SK-N-SH (cell line): ENCODE measurements around the gene CTDP1. TPM values are rescaled to one million over a fixed set of nuclear protein-coding genes. Genes with fewer than 3 reads are reported as not detected.

Source experiments
- CTCF ChIA-PET: fragments of 300-600, 350-600 bp; formaldehyde crosslinking; extraction: SDS; loops from one replicate; lab custom pipeline; 2021; lab: Yijun Ruan, JAX
- POLR2A ChIA-PET: fragments of 350-600 bp; sonication (Branson Sonifier 250); formaldehyde crosslinking; extraction: SDS; loops from one replicate; lab custom pipeline; 2020; ENCODE audit warnings: antibody characterized with exemption, inconsistent platforms; lab: Yijun Ruan, JAX
- DNase-seq: peaks from one replicate; pipeline ENCODE4 v3.0.0; 2012
- H2AFZ ChIP-seq: fragments of 200-600 bp; sonication (generic); 2 replicates; pipeline ENCODE4 v1.8.1; 2016; ENCODE audit warnings: antibody characterized with exemption, mild to moderate bottlenecking, low read depth
- H3F3A ChIP-seq: fragments of 200-600 bp; sonication (generic); replicated peaks from 2 replicates; pipeline ENCODE3; 2016; ENCODE audit warnings: antibody characterized with exemption, mild to moderate bottlenecking; ENCODE audit not compliant: insufficient read depth
- H3K27ac ChIP-seq, 2 experiments: fragments of 200-500 bp in 1 of 2; fragments of 200-600 bp in 1 of 2; sonication (Bioruptor generic) in 1 of 2; sonication (generic), shearing (Covaris generic) in 1 of 2; 2 replicates each; pipeline versions ENCODE4 v1.5.1 to v1.6.1; 2014 to 2016; ENCODE audit warnings: low read depth in 2 of 2, inconsistent platforms in 1 of 2, low read length in 1 of 2, mild to moderate bottlenecking in 1 of 2, mixed read lengths in 1 of 2
- H3K27me3 ChIP-seq: fragments of 200-600 bp; sonication (generic), shearing (Covaris generic); 2 replicates; pipeline ENCODE4 v1.6.1; 2016; ENCODE audit warnings: mixed run types; ENCODE audit not compliant: insufficient read depth
- H3K36me3 ChIP-seq, 2 experiments: fragments of 200-500 bp in 1 of 2; fragments of 200-600 bp in 1 of 2; sonication (Bioruptor generic) in 1 of 2; sonication (generic) in 1 of 2; replicated peaks in 1 of 2; 2 replicates each; pipeline versions ENCODE3 to v1.5.1; 2014 to 2016; ENCODE audit warnings: low read length in 1 of 2, mild to moderate bottlenecking in 1 of 2; ENCODE audit not compliant: insufficient read depth in 2 of 2, control insufficient read depth in 1 of 2
- H3K4me1 ChIP-seq, 2 experiments: fragments of 200-500 bp in 1 of 2; fragments of 200-600 bp in 1 of 2; sonication (Bioruptor generic) in 1 of 2; sonication (generic), shearing (Covaris generic) in 1 of 2; 2 replicates each; pipeline versions ENCODE4 v1.5.1 to v1.6.1; 2014 to 2016; ENCODE audit warnings: low read depth in 1 of 2, low read length in 1 of 2, mixed run types in 1 of 2; ENCODE audit not compliant: insufficient read depth in 2 of 2, control insufficient read depth in 1 of 2
- H3K4me2 ChIP-seq: fragments of 200-600 bp; sonication (generic), shearing (Covaris generic); 2 replicates; pipeline ENCODE4 v1.6.1; 2017; ENCODE audit warnings: mixed run types
- H3K4me3 ChIP-seq, 2 experiments: fragments of 200-500 bp in 1 of 2; fragments of 200-600 bp in 1 of 2; sonication (Bioruptor generic) in 1 of 2; sonication (generic), shearing (Covaris generic) in 1 of 2; 2 replicates each; pipeline versions ENCODE4 v1.5.1 to v1.8.1; 2014 to 2016; ENCODE audit warnings: low read depth in 2 of 2, inconsistent platforms in 1 of 2, low read length in 1 of 2, mild to moderate bottlenecking in 1 of 2, mixed read lengths in 1 of 2, moderate library complexity in 1 of 2
- H3K79me2 ChIP-seq: fragments of 200-600 bp; sonication (generic); 2 replicates; pipeline ENCODE4 v1.8.1; 2017; ENCODE audit warnings: mild to moderate bottlenecking; ENCODE audit not compliant: insufficient read depth
- H3K9ac ChIP-seq: fragments of 200-600 bp; sonication (generic); 2 replicates; pipeline ENCODE4 v1.6.1; 2017; ENCODE audit warnings: mixed run types
- H3K9me2 ChIP-seq: fragments of 200-600 bp; sonication (generic); 2 replicates; pipeline ENCODE4 v1.6.1; 2017; ENCODE audit warnings: mixed run types
- H3K9me3 ChIP-seq: fragments of 200-600 bp; sonication (generic); 2 replicates; pipeline ENCODE4 v1.6.1; 2017; ENCODE audit warnings: mixed run types, mild to moderate bottlenecking, moderate library complexity
- H4K20me1 ChIP-seq: fragments of 200-600 bp; sonication (generic); 2 replicates; pipeline ENCODE4 v1.6.1; 2017; ENCODE audit warnings: mild to moderate bottlenecking, mixed run types; ENCODE audit not compliant: insufficient read depth
- FOSL2 ChIP-seq: IDR thresholded peaks from 2 replicates; pipeline ENCODE4 v1.4.0; 2012; ENCODE audit warnings: low read depth, mild to moderate bottlenecking, moderate library complexity, borderline replicate concordance
- IRF3 ChIP-seq: fragments of 150-350 bp; IDR thresholded peaks from 2 replicates; pipeline ENCODE4 v1.6.1; 2016; ENCODE audit warnings: mild to moderate bottlenecking, low read depth, low read length
- JUND ChIP-seq: IDR thresholded peaks from 2 replicates; pipeline ENCODE4 v1.4.0; 2012
- MEF2A ChIP-seq: IDR thresholded peaks from 2 replicates; pipeline ENCODE4 v1.4.0; 2012; ENCODE audit warnings: low read depth, borderline replicate concordance
- MXI1 ChIP-seq: IDR thresholded peaks from 2 replicates; pipeline ENCODE4 v1.6.1; 2012; ENCODE audit warnings: mild to moderate bottlenecking, low read depth, low read length, improper control_type of control experiment
- NFIC ChIP-seq: IDR thresholded peaks from 2 replicates; pipeline ENCODE4 v1.4.0; 2012; ENCODE audit warnings: borderline replicate concordance
- POLR2AphosphoS5 ChIP-seq: IDR thresholded peaks from 2 replicates; pipeline ENCODE4 v1.6.1; 2012; ENCODE audit warnings: low read depth, low read length
- RAD21 ChIP-seq: IDR thresholded peaks from 2 replicates; pipeline ENCODE4 v1.6.1; 2012; ENCODE audit warnings: mild to moderate bottlenecking, low read length
- RXRA ChIP-seq: IDR thresholded peaks from 2 replicates; pipeline ENCODE4 v1.4.0; 2012; ENCODE audit warnings: low read depth, mild to moderate bottlenecking, borderline replicate concordance
- SIN3A ChIP-seq: IDR thresholded peaks from 2 replicates; pipeline ENCODE4 v1.6.1; 2012; ENCODE audit warnings: low read depth, mild to moderate bottlenecking, low read length, moderate library complexity, borderline replicate concordance
- TAF1 ChIP-seq: IDR thresholded peaks from 2 replicates; pipeline ENCODE4 v1.6.1; 2012; ENCODE audit warnings: low read depth, mild to moderate bottlenecking, low read length, moderate library complexity, borderline replicate concordance
- ZBTB33 ChIP-seq: IDR thresholded peaks from 2 replicates; pipeline ENCODE4 v1.4.0; 2012; ENCODE audit warnings: low read depth, borderline replicate concordance
- WGBS: methylation state at CpG from one replicate; pipeline ENCODE4 v1.1.6; 2017; ENCODE audit warnings: low lambda C conversion rate; 5-methylcytosine and 5-hydroxymethylcytosine counted together
- polyA plus RNA-seq, 3 experiments: library from polyadenylated mRNA; depleted of rRNA; stranded (reverse); fragments of >200 nt; gene quantifications; 2 replicates each; pipeline ENCODE4 v1.2.3, GENCODE V29; 2012
- TF ChIP-seq, protein P1 (sequence below): IDR thresholded peaks from 2 replicates; pipeline ENCODE4; 2012
- TF ChIP-seq, protein P2 (sequence below): IDR thresholded peaks from 2 replicates; pipeline ENCODE4 v1.4.0; 2012; ENCODE audit warnings: low read depth, borderline replicate concordance

The CTDP1 gene
- polyA plus RNA-seq, 1 of the 3 experiments (the other 2 are of a cell fraction) = 15.6 TPM

DNA sequence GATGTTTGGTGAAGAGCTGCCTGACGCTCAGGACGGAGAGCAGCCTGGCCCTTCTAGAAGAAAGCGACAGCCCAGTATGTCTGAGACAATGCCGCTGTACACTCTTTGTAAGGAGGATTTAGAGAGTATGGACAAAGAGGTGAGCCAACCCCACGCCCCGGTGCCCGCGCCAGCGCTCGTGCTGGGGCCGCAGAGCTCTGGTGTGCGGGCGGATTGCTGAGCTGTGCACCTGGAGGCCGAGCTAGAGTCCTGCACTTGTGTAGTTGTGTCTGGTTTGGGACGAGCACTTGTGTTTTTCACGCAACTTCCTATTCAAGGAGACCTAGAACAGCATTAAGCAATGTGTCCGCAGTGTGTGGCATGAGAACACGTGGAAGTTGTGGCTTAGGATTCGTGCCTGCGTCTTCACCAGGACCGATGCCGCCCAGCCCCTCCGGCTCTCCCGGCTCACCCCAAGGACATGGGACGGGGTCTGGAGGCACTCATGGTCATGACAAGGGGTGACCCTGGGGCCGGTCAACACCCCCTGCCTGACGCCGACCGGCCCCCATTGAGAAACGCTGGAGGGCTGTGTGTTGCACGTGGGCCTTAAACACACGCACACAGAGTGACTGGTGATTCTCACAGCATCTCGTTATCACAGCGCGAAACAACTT is 49.5 kb downstream of the CTDP1 start:
- Histone ChIP-seq H3K9ac (no peak overlapping the region), H3K4me1 (no peaks in the 10 kb centered on the region), H3K79me2 (no peaks in the 10 kb centered on the region; the same call in 1 of the 2 replicates), H3F3A (no peaks in the 10 kb centered on the region), H4K20me1 (no peaks in the 10 kb centered on the region), H3K36me3 (peaks cover 41 to 55% of the 10 kb centered on the region in 2 experiments), H3K27me3 (no peaks in the 10 kb centered on the region), H3K4me2 (no peak overlapping the region), H3K27ac (no peak overlapping the region), H3K9me2 (no peaks in the 10 kb centered on the region), H2AFZ (no peak overlapping the region), H3K9me3 (no peaks in the 10 kb centered on the region), H3K4me3 (no peak overlapping the region)
- WGBS = 95% methylated on average over 27 of the region's 35 CpGs
- TF ChIP-seq, protein P1, sequence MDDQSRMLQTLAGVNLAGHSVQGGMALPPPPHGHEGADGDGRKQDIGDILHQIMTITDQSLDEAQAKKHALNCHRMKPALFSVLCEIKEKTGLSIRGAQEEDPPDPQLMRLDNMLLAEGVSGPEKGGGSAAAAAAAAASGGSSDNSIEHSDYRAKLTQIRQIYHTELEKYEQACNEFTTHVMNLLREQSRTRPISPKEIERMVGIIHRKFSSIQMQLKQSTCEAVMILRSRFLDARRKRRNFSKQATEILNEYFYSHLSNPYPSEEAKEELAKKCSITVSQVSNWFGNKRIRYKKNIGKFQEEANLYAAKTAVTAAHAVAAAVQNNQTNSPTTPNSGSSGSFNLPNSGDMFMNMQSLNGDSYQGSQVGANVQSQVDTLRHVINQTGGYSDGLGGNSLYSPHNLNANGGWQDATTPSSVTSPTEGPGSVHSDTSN = no peak
- TF ChIP-seq RXRA = no peak
- no peak for TF ChIP-seq IRF3
- TF ChIP-seq NFIC = no peak
- no peak for TF ChIP-seq TAF1
- no peak for TF ChIP-seq MXI1
- TF ChIP-seq MEF2A = no peak
- no peak for TF ChIP-seq JUND
- TF ChIP-seq ZBTB33 = no peak
- TF ChIP-seq RAD21 = no peak
- TF ChIP-seq, protein P2, sequence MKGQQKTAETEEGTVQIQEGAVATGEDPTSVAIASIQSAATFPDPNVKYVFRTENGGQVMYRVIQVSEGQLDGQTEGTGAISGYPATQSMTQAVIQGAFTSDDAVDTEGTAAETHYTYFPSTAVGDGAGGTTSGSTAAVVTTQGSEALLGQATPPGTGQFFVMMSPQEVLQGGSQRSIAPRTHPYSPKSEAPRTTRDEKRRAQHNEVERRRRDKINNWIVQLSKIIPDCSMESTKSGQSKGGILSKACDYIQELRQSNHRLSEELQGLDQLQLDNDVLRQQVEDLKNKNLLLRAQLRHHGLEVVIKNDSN = no peak
- TF ChIP-seq SIN3A = no peak
- TF ChIP-seq FOSL2 = no peak
- no peak for TF ChIP-seq POLR2AphosphoS5
- DNase-seq = no peak
- CTCF ChIA-PET = no interaction called here
- POLR2A ChIA-PET = no interaction called here
